Fibroblast of lung (primary cell): ENCODE measurements around the gene OPA3. TPM values are rescaled to one million over a fixed set of nuclear protein-coding genes. Genes with fewer than 3 reads are reported as not detected.

Source experiments
- DNase-seq, 2 donors: peaks; one replicate each; pipeline versions ENCODE4 v3.0.0 to v3.0.0-alpha.2; 2010; ENCODE audit warnings: low read depth in 2 of 2
- H2AFZ ChIP-seq: 2 replicates; pipeline ENCODE4 v1.5.1; 2012; ENCODE audit warnings: low read length, control low read depth, inconsistent platforms
- H3K27ac ChIP-seq: 2 replicates; pipeline ENCODE4 v1.5.1; 2011; ENCODE audit warnings: low read length, control low read depth; ENCODE audit not compliant: insufficient read depth
- H3K27me3 ChIP-seq: 2 replicates; pipeline ENCODE4 v1.5.1; 2011; ENCODE audit warnings: mild to moderate bottlenecking, low read length; ENCODE audit not compliant: control insufficient read depth, insufficient read depth
- H3K36me3 ChIP-seq: 2 replicates; pipeline ENCODE4 v1.5.1; 2011; ENCODE audit warnings: low read length; ENCODE audit not compliant: control insufficient read depth, insufficient read depth
- H3K4me1 ChIP-seq: 2 replicates; pipeline ENCODE4 v1.5.1; 2011; ENCODE audit warnings: low read length; ENCODE audit not compliant: control insufficient read depth, insufficient read depth; ENCODE audit errors: extremely low read depth
- H3K4me2 ChIP-seq: 2 replicates; pipeline ENCODE4 v1.5.1; 2011; ENCODE audit warnings: low read length, control low read depth; ENCODE audit not compliant: insufficient read depth; ENCODE audit errors: extremely low read depth
- H3K4me3 ChIP-seq, 4 experiments: fragments of 200-600 bp in 1 of 4; sonication (generic) in 1 of 4; replicated peaks in 1 of 4; 2 replicates each; pipeline ENCODE4 v1.5.1; 2011 to 2016; ENCODE audit warnings: low read length in 4 of 4, low read depth in 3 of 4, mild to moderate bottlenecking in 3 of 4, control low read depth in 2 of 4, inconsistent platforms in 1 of 4, mixed read lengths in 1 of 4; ENCODE audit not compliant: insufficient read depth in 1 of 4; ENCODE audit errors: control extremely low read depth in 1 of 4
- H3K79me2 ChIP-seq: 2 replicates; pipeline ENCODE4 v1.5.1; 2012; ENCODE audit warnings: mild to moderate bottlenecking, low read length, inconsistent platforms; ENCODE audit not compliant: control insufficient read depth, insufficient read depth
- H3K9ac ChIP-seq: 2 replicates; pipeline ENCODE4 v1.5.1; 2011; ENCODE audit warnings: mild to moderate bottlenecking, low read length, control low read depth; ENCODE audit not compliant: insufficient read depth
- H3K9me3 ChIP-seq: 2 replicates; pipeline ENCODE4 v1.5.1; 2012; ENCODE audit warnings: low read depth, low read length; ENCODE audit not compliant: control insufficient read depth, insufficient read depth
- H4K20me1 ChIP-seq: 2 replicates; pipeline ENCODE4 v1.5.1; 2011; ENCODE audit warnings: low read length; ENCODE audit not compliant: control insufficient read depth, insufficient read depth; ENCODE audit errors: extremely low read depth
- CTCF ChIP-seq, 2 donors: IDR thresholded peaks in 1 of 2; conservative IDR thresholded peaks in 1 of 2; 1 replicate in 1 of 2; 2 replicates in 1 of 2; pipeline ENCODE4 v1.5.1; 2011 to 2012; ENCODE audit warnings: low read length in 2 of 2, control low read depth in 1 of 2, inconsistent platforms in 1 of 2, low read depth in 1 of 2, mild to moderate bottlenecking in 1 of 2
- EZH2 ChIP-seq: IDR thresholded peaks from 2 replicates; pipeline ENCODE4 v1.5.1; 2012; ENCODE audit warnings: low read length, control low read depth, mild to moderate bottlenecking; ENCODE audit errors: missing control alignments
- polyA plus RNA-seq, 2 donors: library from polyadenylated mRNA; depleted of rRNA in 1 of 2; stranded (reverse) in 1 of 2; unstranded in 1 of 2; fragments of >200 nt; gene quantifications; 2 replicates each; pipeline ENCODE4 v1.2.1, GENCODE V29; 2011 to 2012; ENCODE audit warnings: missing spikeins in 1 of 2
- total RNA-seq: library from RNA; depleted of rRNA; stranded (reverse); fragments of >200 nt; gene quantifications from 2 replicates; pipeline ENCODE4 v1.2.1, GENCODE V29; 2014

The OPA3 gene
- total and polyA plus RNA-seq, 2 donors (not counting 1 experiment from before 2014, with no cell fraction given), result 3.8 to 8.3 TPM

- no peak overlapping the region for H3K9ac ChIP-seq
- H3K4me1 ChIP-seq, result peaks cover 6% of the 10 kb centered on the region
- TF ChIP-seq CTCF (conservative IDR thresholded peaks at IDR 0.05 in 1 of 2, IDR thresholded peaks at IDR 0.05 in 1 of 2; ENCODE audit: low read depth in 1 of 2, low read length in 2 of 2), result no peak
- no peak for TF ChIP-seq EZH2
- H3K27ac ChIP-seq, result no peak overlapping the region
- H4K20me1 ChIP-seq, result no peaks in the 10 kb centered on the region
- no peak overlapping the region for H2AFZ ChIP-seq
- DNase-seq, result no peak
- peaks cover 27% of the 10 kb centered on the region for H3K36me3 ChIP-seq
- no peak overlapping the region for H3K4me3 ChIP-seq
- peaks cover 2% of the 10 kb centered on the region for H3K79me2 ChIP-seq
- no peaks in the 10 kb centered on the region for H3K9me3 ChIP-seq
- no peaks in the 10 kb centered on the region for H3K27me3 ChIP-seq
- no peak overlapping the region for H3K4me2 ChIP-seq
Measured at GRCh38 chr19:45524575-45525129, 60.0 kb downstream of the OPA3 start.

GRCh38 chr19:45523642-45524256 lies 60.9 kb downstream of the OPA3 start:
- peak; percentile 62 to 91 for DNase-seq
- Histone ChIP-seq H3K79me2 (peaks cover 2% of the 10 kb centered on the region), H3K27ac (no peak overlapping the region), H3K9me3 (no peaks in the 10 kb centered on the region), H3K4me1 (peaks cover 6% of the 10 kb centered on the region), H3K4me3 (no peak overlapping the region), H3K9ac (no peak overlapping the region), H3K36me3 (peaks cover 24% of the 10 kb centered on the region), H3K27me3 (no peaks in the 10 kb centered on the region), H3K4me2 (no peak overlapping the region), H2AFZ (no peak overlapping the region), H4K20me1 (no peaks in the 10 kb centered on the region)
- TF ChIP-seq CTCF (conservative IDR thresholded peaks at IDR 0.05 in 1 of 2, IDR thresholded peaks at IDR 0.05 in 1 of 2; ENCODE audit: low read depth in 1 of 2, low read length in 2 of 2) (peak; percentile 79 to 88), EZH2 (no peak)

GRCh38 chr19:45522010-45522941 lies 62.3 kb downstream of the OPA3 start:
- H3K27ac ChIP-seq, result no peak overlapping the region

More at GRCh38 chr19:45522010-45522941, 62.3 kb downstream of the OPA3 start:
- no peak overlapping the region for H3K9ac ChIP-seq
- H3K9me3 ChIP-seq, result no peaks in the 10 kb centered on the region
- peaks cover 32% of the 10 kb centered on the region for H3K36me3 ChIP-seq
- TF ChIP-seq CTCF (conservative IDR thresholded peaks at IDR 0.05 in 1 of 2, IDR thresholded peaks at IDR 0.05 in 1 of 2; ENCODE audit: low read depth in 1 of 2, low read length in 2 of 2), result no peak
- no peak for TF ChIP-seq EZH2
- no peak overlapping the region for H2AFZ ChIP-seq
- peaks cover 8% of the 10 kb centered on the region for H3K79me2 ChIP-seq
- H3K4me1 ChIP-seq, result peaks cover 2% of the 10 kb centered on the region
- no peaks in the 10 kb centered on the region for H3K27me3 ChIP-seq
- no peak overlapping the region for H3K4me3 ChIP-seq
- no peak overlapping the region for H3K4me2 ChIP-seq
- no peaks in the 10 kb centered on the region for H4K20me1 ChIP-seq
- no peak for DNase-seq
